ENCODE results near the gene MAP7. TPM values are rescaled to one million over a fixed set of nuclear protein-coding genes. Genes with fewer than 3 reads are reported as not detected.
A peak's percentile ranks its signal among the peaks of the same experiment; 100 is the strongest.

The MAP7 gene
- total and polyA plus RNA-seq, 2 experiments from 2014 or later, result 44.7 to 49.2 TPM

GRCh38 chr6:136437246-136437645, 113.0 kb downstream of the MAP7 start:
- Histone ChIP-seq H3K4me1 (ENCODE audit: insufficient read depth) (peaks cover 75% of the 10 kb centered on the region), H2AFZ (no peak overlapping the region), H4K20me1 (replicated peaks; ENCODE audit: insufficient read depth) (no peaks in the 10 kb centered on the region), H3K4me2 (no peak overlapping the region), H3K9me2 (ENCODE audit: insufficient read depth) (no peaks in the 10 kb centered on the region), H3K36me3 (ENCODE audit: insufficient read depth) (no peaks in the 10 kb centered on the region), H3K4me3 (no peak overlapping the region), H3K79me2 (replicated peaks; ENCODE audit: insufficient read depth) (peaks cover 65% of the 10 kb centered on the region), H3F3A (replicated peaks; ENCODE audit: low read depth) (no peaks in the 10 kb centered on the region), H3K27ac (ENCODE audit: low read depth) (no peak overlapping the region), H3K27me3 (ENCODE audit: insufficient read depth) (no peaks in the 10 kb centered on the region)
- Mint-ChIP-seq H3K27ac (peak overlapping the region; percentile 39), H3K4me3 (no peak overlapping the region), H3K4me1 (peaks cover 70% of the 10 kb centered on the region), H3K36me3 (ENCODE audit: low read depth) (no peaks in the 10 kb centered on the region; the same call in 2 of the 3 replicates), H3K27me3 (ENCODE audit: insufficient read depth, low read depth, poor library complexity) (peaks cover 5% of the 10 kb centered on the region), H3K9me3 (no peaks in the 10 kb centered on the region)
- TF ChIP-seq CTCF (conservative IDR thresholded peaks at IDR 0.05; ENCODE audit: low read depth in 2 of 2) (no peak), ZNF331 (CRISPR knock-in tag; IDR thresholded peaks at IDR 0.05; ENCODE audit: low read depth) (no peak), NANOG (IDR thresholded peaks at IDR 0.05; ENCODE audit: borderline replicate concordance) (no peak), ETS1 (IDR thresholded peaks at IDR 0.05) (no peak), ZNF462 (CRISPR knock-in tag; IDR thresholded peaks at IDR 0.05) (no peak), POLR2AphosphoS5 (IDR thresholded peaks at IDR 0.05; ENCODE audit: low read depth) (no peak), EZH2 (IDR thresholded peaks at IDR 0.05; ENCODE audit: low read depth, unreplicated experiment) (no peak), ZNF114 (CRISPR knock-in tag; IDR thresholded peaks at IDR 0.05) (no peak)
- DNase-seq (ENCODE audit: low spot score) (no peak), ATAC-seq (no peak)
